Measurements from ENCODE around the gene CPPED1. TPM values are rescaled to one million over a fixed set of nuclear protein-coding genes. Genes with fewer than 3 reads are reported as not detected.

Gene CPPED1
- total RNA-seq, 1 donor from 2014 or later = 22.1 TPM

GRCh38 chr16:12740986-12741610 lies 62.6 kb downstream of the CPPED1 start:
- intact Hi-C loops (cut with micrococcal nuclease) = no loop called here

DNA sequence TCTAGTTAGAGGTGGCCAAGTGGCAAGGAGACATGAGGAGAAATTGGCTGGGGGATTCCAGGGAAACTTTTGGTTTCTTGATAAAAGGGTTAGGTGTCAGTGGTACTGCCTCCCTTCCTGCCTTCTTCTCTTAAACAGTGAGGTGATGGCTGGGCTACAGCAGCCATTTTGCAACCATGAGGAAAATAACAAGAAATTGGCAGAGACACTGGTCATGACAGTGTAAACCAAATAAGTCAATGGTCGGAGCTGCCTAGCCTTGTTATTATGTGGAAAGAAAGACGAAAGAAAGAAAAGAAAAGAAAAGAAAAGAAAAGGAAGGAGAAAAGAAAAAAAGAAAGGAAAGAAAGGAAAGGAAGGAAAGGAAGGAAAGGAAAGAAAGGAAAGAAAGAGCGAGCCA lies 63.9 kb downstream of the CPPED1 start:
- intact Hi-C loops (cut with micrococcal nuclease) = no loop called here

- intact Hi-C loops (cut with micrococcal nuclease) = no loop called here
Measured at GRCh38 chr16:12737563-12737962, 66.1 kb downstream of the CPPED1 start.

DNA sequence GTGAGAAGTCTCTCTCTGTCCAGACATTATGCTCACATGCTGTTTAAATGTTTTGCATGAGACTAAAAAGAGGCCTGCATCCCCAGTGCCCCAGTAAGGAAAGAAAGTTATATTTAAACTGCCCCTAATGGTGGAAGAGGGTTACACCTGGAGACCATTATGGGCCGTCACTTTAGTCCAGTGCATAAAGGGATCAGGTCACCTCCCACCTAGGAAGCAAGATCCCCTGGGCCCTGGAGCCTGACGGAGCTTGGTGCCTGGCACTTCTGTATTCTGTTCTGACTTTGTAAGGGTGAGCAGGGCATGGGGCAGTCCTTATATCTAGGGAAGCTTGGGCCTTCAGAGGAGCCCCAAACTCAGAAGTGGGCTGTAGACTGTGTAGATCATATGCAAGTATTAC lies 67.9 kb downstream of the CPPED1 start:
- intact Hi-C loops (cut with micrococcal nuclease) = no loop called here

- intact Hi-C loops (cut with micrococcal nuclease) = no loop called here
Measured at GRCh38 chr16:12732600-12732999, 71.1 kb downstream of the CPPED1 start.

DNA sequence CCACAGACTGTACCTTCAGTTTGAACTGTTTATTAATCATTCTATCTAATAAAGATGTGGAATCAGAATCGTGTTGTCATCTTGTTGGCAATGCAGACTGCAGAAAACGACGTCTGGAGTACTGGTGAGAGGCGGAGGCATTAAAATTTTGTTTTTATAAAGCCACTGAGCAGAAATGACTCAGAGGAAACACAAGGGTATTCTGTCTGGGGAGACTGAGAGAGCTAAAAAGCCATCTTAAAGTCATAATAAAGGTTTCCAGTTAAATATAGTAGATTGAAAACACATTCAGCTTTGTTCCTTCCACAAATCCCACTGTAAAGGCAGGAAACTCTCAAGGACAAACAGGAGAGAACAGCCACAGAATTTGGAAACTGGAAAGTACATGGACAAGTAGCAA lies 74.2 kb downstream of the CPPED1 start:
- intact Hi-C loops (cut with micrococcal nuclease) = no loop called here

GRCh38 chr16:12728469-12728868 lies 75.2 kb downstream of the CPPED1 start:
- intact Hi-C loops (cut with micrococcal nuclease) = no loop called here

- intact Hi-C loops (cut with micrococcal nuclease) = no loop called here
Measured at GRCh38 chr16:12724226-12724625, 79.5 kb downstream of the CPPED1 start.

GRCh38 chr16:12723681-12724080 lies 80.0 kb downstream of the CPPED1 start:
- intact Hi-C loops (cut with micrococcal nuclease) = no loop called here

- intact Hi-C loops (cut with micrococcal nuclease) = no loop called here
Measured at GRCh38 chr16:12721841-12722421, 81.8 kb downstream of the CPPED1 start.

DNA sequence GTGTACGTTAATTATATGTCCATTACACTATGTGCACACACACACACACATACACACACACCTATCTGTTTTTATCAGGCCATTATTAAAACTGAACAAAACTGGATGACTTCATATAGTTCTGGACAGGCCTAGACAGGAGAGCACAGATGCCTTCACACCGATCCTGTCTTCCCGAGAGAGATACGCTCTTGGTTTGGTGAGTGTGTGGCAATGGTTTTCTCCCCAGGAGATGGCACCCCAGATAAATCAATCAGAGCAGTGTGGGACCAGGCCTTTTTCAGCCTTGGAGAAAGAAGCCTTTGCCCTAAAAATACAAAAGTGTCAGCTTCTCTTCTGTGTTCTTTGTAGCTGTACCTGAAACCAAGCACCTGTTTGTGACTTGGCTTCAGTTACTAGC lies 83.7 kb downstream of the CPPED1 start:
- intact Hi-C loops (cut with micrococcal nuclease) = no loop called here

DNA sequence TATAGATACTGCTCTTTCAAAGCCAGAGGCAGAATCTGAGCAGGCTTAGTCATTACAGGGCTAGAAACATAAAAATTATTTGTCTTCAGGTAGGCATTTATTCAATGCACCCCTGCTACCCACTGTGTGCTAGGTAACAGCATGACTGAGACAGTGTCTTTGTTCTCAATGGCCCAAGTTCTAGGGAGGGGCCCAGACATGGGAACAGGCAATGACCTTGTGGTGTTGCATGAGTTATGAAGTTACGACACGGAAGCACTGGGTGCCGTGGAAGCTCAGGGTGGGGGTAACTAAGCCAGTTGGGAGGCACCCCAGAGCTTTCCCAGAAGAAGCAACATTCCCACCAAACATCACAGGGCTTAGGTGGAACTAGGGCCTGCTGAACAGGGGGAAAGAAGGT lies 87.0 kb downstream of the CPPED1 start:
- intact Hi-C loops (cut with micrococcal nuclease) = no loop called here

GRCh38 chr16:12709807-12710206 lies 93.9 kb downstream of the CPPED1 start:
- intact Hi-C loops (cut with micrococcal nuclease) = no loop called here

- intact Hi-C loops (cut with micrococcal nuclease) = no loop called here
Measured at GRCh38 chr16:12708266-12708665, 95.4 kb downstream of the CPPED1 start.

DNA sequence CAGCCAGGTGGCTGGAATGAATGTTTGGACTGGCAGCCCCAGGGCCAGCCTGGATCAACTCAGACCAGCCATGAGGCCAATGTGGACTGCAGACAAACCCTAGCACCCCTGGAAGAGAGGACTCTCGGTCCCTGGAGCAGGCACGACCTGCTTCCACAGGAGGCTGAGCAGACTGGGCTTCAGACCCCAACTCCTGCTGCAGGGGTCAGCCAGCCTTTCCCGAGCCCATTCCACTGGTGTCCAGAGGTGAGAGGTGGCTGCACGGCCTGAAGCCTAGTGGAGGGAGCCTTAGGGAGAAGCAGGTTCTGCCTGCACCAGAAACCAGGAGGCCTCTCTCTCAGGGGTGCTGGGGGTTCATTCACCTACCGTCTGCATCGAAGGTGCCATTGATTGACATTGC lies 97.1 kb downstream of the CPPED1 start:
- intact Hi-C loops (cut with micrococcal nuclease) = no loop called here

- intact Hi-C loops (cut with micrococcal nuclease) = no loop called here
Measured at GRCh38 chr16:12704492-12705111, 99.1 kb downstream of the CPPED1 start.

DNA sequence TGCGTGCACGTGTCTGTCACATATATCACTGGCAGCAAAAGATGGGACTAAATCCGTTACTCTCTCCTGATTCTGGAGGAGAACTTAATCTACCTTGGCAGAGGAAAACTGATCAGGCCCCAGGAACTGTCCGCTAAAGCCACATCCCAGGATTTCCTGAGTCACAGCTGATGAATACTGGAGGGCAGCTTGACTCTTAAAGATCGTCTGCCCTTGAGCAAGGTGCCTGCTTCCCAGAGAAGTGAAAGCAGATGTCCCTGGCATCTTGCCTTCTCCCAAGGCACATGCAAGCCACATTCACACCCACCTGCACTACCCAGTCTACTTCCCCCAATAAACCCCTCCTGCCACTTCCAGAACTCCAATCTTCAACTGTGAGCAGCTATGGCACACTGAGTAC lies 99.8 kb downstream of the CPPED1 start:
- intact Hi-C loops (cut with micrococcal nuclease) = no loop called here

- intact Hi-C loops (cut with micrococcal nuclease) = no loop called here
Measured at GRCh38 chr16:12700161-12700560, 103.5 kb downstream of the CPPED1 start.

GRCh38 chr16:12699161-12699560 lies 104.5 kb downstream of the CPPED1 start:
- intact Hi-C loops (cut with micrococcal nuclease) = no loop called here

GRCh38 chr16:12697437-12697836 lies 106.2 kb downstream of the CPPED1 start:
- intact Hi-C loops (cut with micrococcal nuclease) = no loop called here

GRCh38 chr16:12695454-12695853 lies 108.2 kb downstream of the CPPED1 start:
- intact Hi-C loops (cut with micrococcal nuclease) = no loop called here

DNA sequence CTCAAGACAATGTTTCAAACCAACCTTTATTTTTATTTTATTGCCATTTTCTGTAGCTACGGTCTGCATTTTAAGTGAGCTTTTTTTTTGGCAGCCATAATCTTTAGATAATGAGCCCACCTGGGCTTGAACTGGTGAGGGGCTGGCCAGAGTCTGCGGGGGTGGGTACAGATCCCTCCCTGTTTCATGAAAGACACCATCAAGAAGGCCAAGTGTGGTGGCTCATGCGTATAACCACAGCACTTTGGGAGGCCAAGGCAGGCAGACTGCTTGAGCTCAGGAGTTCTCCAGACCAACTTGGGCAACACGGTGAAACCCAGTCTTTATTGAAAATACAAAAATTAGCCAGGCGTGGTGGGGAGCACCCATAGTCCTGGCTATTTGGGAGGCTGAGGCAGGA lies 113.7 kb downstream of the CPPED1 start:
- intact Hi-C loops (cut with micrococcal nuclease) = no loop called here
